RWPE2 (cell line): Measurements from ENCODE around the gene TEX101.
"Not testable (repeated sequence)": the region's sequence is repeated elsewhere in the genome, so short reads cannot be mapped to it uniquely, and the experiment has no call there.

Source experiments
- ATAC-seq: fragments of 200-7000 bp; cut with Tn5 transposase; 3 replicates; pipeline ENCODE4 v1.9.1; 2021; ENCODE audit warnings: low read depth
- DNase-seq: peaks from one replicate; pipeline ENCODE4 v3.0.0-alpha.2; 2020; ENCODE audit warnings: low spot score
- H3K27ac ChIP-seq: fragments of 450-650 bp; 2 replicates; pipeline ENCODE4 v1.5.1; 2017; ENCODE audit warnings: mild to moderate bottlenecking; ENCODE audit not compliant: poor library complexity, severe bottlenecking
- H3K27me3 ChIP-seq: fragments of 250-450 bp; sonication (Bioruptor Pico); 2 replicates; pipeline ENCODE4 v1.5.1; 2021; ENCODE audit warnings: mild to moderate bottlenecking, moderate library complexity; ENCODE audit not compliant: insufficient read depth, poor library complexity, severe bottlenecking
- H3K36me3 ChIP-seq: fragments of 250-450 bp; sonication (Bioruptor Pico); 2 replicates; pipeline ENCODE4 v1.5.1; 2020; ENCODE audit warnings: low read depth, mild to moderate bottlenecking, moderate library complexity
- H3K4me1 ChIP-seq: fragments of 250-450 bp; sonication (Bioruptor Pico); 2 replicates; pipeline ENCODE4 v1.5.1; 2021; ENCODE audit warnings: mild to moderate bottlenecking, moderate library complexity; ENCODE audit not compliant: insufficient read depth, poor library complexity, severe bottlenecking
- H3K4me3 ChIP-seq: fragments of 250-450 bp; sonication (Bioruptor Pico); 2 replicates; pipeline ENCODE4 v1.5.1; 2021; ENCODE audit warnings: mild to moderate bottlenecking, moderate library complexity; ENCODE audit not compliant: severe bottlenecking
- H3K9me3 ChIP-seq: fragments of 250-450 bp; sonication (Bioruptor Pico); 2 replicates; pipeline ENCODE4 v1.5.1; 2021; ENCODE audit warnings: mild to moderate bottlenecking, moderate library complexity; ENCODE audit not compliant: severe bottlenecking
- CTCF ChIP-seq: fragments of 450-650 bp; IDR thresholded peaks from one replicate; pipeline ENCODE4 v1.5.1; 2017; ENCODE audit warnings: mild to moderate bottlenecking, moderate library complexity; ENCODE audit not compliant: poor library complexity, severe bottlenecking

The TEX101 gene

DNA sequence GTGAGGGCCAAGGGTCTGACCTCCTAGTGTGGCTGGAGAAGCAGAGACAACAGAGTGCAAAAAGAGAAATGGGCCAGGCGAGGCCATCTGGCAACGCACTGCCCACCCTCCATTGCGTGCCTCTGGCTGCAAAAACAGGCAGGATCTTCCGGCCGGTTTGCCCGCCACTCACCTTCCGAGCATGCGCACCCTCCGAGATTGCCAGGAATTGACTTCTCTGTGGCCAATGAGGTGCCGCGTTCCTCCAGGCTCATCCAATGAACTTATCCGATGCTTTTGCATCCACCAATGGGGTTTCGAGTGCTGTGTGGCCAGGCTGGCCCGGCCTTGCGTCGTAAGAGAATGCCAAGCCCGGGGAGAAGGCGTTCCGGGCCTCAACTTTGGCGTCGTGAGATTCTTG, at the start of gene TEX101:
Gene TEX101, plus strand, starts transcription at position 337 of the 400 bp plus-strand sequence. CDS start 1,030 bp downstream, outside the sequence.
- no peak for TF ChIP-seq CTCF
- H3K4me1 ChIP-seq: no peaks in the 10 kb centered on the region
- no peak for ATAC-seq
- H3K27me3 ChIP-seq: no peaks in the 10 kb centered on the region
- H3K36me3 ChIP-seq: no peaks in the 10 kb centered on the region
- H3K4me3 ChIP-seq: no peak within 1 kb of the TSS
- no peak for DNase-seq
- H3K27ac ChIP-seq: no peak within 1 kb of the TSS
- no peaks in the 10 kb centered on the region for H3K9me3 ChIP-seq

DNA sequence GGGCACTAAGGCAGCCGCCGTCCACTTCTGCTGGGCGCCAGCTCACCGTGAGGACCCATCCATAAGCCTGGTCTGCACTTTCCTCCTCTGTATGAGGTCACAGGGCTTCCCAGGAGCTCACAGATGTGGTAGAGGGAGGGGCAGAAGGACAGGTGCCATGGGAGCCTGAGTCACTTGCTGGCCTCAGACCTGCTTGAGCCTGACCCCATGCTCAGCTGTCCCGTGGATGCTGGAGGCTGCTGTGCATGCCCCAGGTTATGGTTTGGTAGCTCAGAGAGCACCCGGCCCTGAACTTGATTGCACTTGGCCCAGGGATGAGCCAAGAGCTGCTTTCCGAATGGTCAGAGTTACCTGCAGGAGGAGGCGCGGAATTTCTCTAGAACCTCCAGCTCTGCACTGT, 49.0 kb upstream of the TEX101 start:
- not testable (repeated sequence) for H3K27me3 ChIP-seq, H3K4me3 ChIP-seq, ATAC-seq, H3K27ac ChIP-seq, DNase-seq, H3K4me1 ChIP-seq, H3K9me3 ChIP-seq, H3K36me3 ChIP-seq

GRCh38 chr19:43367822-43368221, 46.9 kb upstream of the TEX101 start:
- DNase-seq: no peak
- no peak for TF ChIP-seq CTCF
- no peak for ATAC-seq
- Histone ChIP-seq H3K4me3 (no peak overlapping the region), H3K27me3 (no peaks in the 10 kb centered on the region), H3K36me3 (no peaks in the 10 kb centered on the region), H3K9me3 (no peaks in the 10 kb centered on the region), H3K27ac (no peak overlapping the region), H3K4me1 (no peaks in the 10 kb centered on the region)

DNA sequence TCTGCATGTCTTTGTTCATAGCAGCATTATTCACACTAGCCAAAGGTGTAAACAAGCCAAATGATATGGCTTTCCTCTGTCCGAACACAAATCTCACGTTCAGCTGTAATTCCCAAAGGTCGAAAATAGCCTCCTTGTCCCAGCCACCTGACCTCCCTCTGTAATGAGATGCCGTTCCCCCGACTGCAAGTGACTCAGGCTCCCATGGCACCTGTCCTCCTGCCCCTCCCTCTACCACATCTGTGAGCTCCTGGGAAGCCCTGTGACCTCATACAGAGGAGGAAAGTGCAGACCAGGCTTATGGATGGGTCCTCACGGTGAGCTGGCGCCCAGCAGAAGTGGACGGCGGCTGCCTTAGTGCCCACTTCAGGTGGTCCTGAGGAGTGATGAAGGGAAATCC, 45.8 kb upstream of the TEX101 start:
- H3K27ac ChIP-seq, ATAC-seq, H3K4me1 ChIP-seq, H3K36me3 ChIP-seq, H3K27me3 ChIP-seq, H3K4me3 ChIP-seq, H3K9me3 ChIP-seq, DNase-seq: not testable (repeated sequence)

GRCh38 chr19:43371909-43372308, 42.8 kb upstream of the TEX101 start:
- Histone ChIP-seq H3K4me1 (no peaks in the 10 kb centered on the region), H3K27ac (no peak overlapping the region), H3K27me3 (no peaks in the 10 kb centered on the region), H3K4me3 (no peak overlapping the region), H3K36me3 (no peaks in the 10 kb centered on the region), H3K9me3 (no peaks in the 10 kb centered on the region)
- no peak for ATAC-seq
- TF ChIP-seq CTCF: no peak
- DNase-seq: no peak

DNA sequence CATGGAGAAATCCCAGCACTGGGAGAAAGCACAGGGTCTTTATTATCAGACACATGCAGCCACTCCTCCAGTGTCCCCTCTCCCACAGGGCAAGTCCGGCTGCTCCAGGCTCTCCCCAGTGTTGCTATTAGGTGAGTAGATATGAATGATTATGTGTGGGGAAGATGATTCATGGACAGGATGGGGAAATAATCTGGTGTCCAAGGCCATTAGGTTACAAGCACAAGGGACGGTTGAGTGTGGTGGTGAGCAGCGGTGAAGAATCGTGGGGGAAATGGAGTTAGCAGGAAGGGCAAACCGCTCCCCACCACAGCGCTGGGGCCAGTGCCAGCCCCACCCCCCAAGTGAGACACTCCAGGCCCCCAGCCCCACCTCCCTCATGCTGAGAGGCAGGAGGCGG, 42.2 kb upstream of the TEX101 start:
- H3K4me1 ChIP-seq: no peaks in the 10 kb centered on the region
- no peak for TF ChIP-seq CTCF
- DNase-seq (no peak), ATAC-seq (peak; percentile 70)
- no peaks in the 10 kb centered on the region for H3K9me3 ChIP-seq
- H3K27ac ChIP-seq: no peak overlapping the region
- H3K4me3 ChIP-seq: no peak overlapping the region
- no peaks in the 10 kb centered on the region for H3K36me3 ChIP-seq
- no peaks in the 10 kb centered on the region for H3K27me3 ChIP-seq

DNA sequence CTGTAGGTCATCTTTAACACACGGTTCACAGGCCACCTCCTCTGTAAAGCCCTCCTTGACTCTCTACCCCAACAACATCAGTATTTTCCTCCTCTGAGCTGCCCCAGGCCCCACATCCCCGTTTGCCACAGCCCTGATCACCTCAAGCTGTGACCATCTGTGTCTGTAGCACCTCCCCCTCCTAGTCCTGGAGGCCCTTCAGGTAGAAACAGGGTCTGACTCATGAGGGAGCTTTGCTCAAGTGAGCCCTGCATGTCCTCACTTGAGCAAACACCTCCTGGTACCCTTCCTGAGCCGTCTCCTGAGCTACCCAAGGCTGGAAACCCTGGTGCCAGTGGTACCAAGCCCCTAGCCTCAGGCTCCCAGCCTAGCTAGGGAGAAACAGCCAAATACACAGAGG, 37.1 kb upstream of the TEX101 start:
- ATAC-seq: peak; percentile 96
- H3K9me3 ChIP-seq, H3K4me1 ChIP-seq, DNase-seq, H3K36me3 ChIP-seq, H3K4me3 ChIP-seq, H3K27ac ChIP-seq, H3K27me3 ChIP-seq: not testable (repeated sequence)
